Calu3 (cell line): ENCODE results near the gene SPTBN2. TPM values are rescaled to one million over a fixed set of nuclear protein-coding genes. Genes with fewer than 3 reads are reported as not detected.

Source experiments
- BruUV-seq: library from RNA; stranded (reverse); fragments of 400-500 nt; replicated peaks from 2 replicates; lab custom pipeline; 2021; lab: Mats Ljungman, UMichigan
- CTCF ChIA-PET: fragments of 300-600 bp; sonication (Branson Sonifier 250); formaldehyde crosslinking; loops from one replicate; lab custom pipeline; 2022; ENCODE audit warnings: antibody characterized with exemption; lab: Charles Lee
- DNase-seq: peaks from one replicate; pipeline ENCODE4 v3.0.0; 2022
- H3K27ac Mint-ChIP-seq: one replicate; pipeline ENCODE4 v1.8.0; 2022; ENCODE audit warnings: mixed read lengths; ENCODE audit not compliant: unreplicated experiment
- H3K27me3 Mint-ChIP-seq: one replicate; pipeline ENCODE4 v1.8.0; 2022; ENCODE audit warnings: mixed read lengths; ENCODE audit not compliant: unreplicated experiment
- H3K36me3 Mint-ChIP-seq: one replicate; pipeline ENCODE4 v1.8.0; 2022; ENCODE audit warnings: mild to moderate bottlenecking, moderate library complexity, mixed read lengths; ENCODE audit not compliant: insufficient read depth, unreplicated experiment
- H3K4me1 Mint-ChIP-seq: one replicate; pipeline ENCODE4 v1.8.0; 2022; ENCODE audit warnings: mild to moderate bottlenecking, low read depth, mixed read lengths; ENCODE audit not compliant: unreplicated experiment
- H3K4me3 Mint-ChIP-seq: one replicate; pipeline ENCODE4 v1.8.0; 2022; ENCODE audit warnings: mild to moderate bottlenecking, low read depth, moderate library complexity, mixed read lengths; ENCODE audit not compliant: unreplicated experiment
- H3K9me3 Mint-ChIP-seq: one replicate; pipeline ENCODE4 v1.8.0; 2022; ENCODE audit warnings: low read depth, mixed read lengths; ENCODE audit not compliant: unreplicated experiment
- CTCF ChIP-seq: fragments of 200-600 bp; IDR thresholded peaks from one replicate; pipeline ENCODE4 v1.8.0; 2022; ENCODE audit warnings: antibody characterized with exemption; ENCODE audit not compliant: unreplicated experiment
- intact Hi-C: fragments of 100-400 bp; cut with micrococcal nuclease; formaldehyde crosslinking; loops from one replicate; pipeline ENCODE4 v1.10.0; 2022; ENCODE audit not compliant: unreplicated experiment
- total RNA-seq: library from RNA; stranded (reverse); gene quantifications from 2 replicates; pipeline ENCODE4 v1.2.3, GENCODE V29; 2022

SPTBN2 gene
- total RNA-seq, 1 experiment from 2014 or later = 41.3 TPM

DNA sequence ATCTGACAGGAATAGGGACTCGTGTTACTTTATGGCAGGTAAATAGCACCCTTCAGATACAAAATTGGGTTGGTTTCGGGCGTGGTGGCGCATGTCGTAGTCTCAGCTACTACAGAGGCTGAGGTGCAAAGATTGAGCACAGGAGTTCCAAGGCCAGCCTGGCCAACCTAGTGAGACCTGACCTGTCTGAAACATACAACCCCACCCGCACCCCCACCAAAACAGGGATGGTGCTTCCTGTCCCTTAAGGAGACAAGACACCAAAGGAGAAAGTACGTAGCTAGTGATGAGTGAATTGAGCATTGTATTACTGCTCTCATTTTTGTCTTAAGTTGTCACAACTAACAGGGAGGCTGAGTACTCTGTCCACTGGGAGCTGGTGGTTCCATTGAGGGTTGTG lies 76.4 kb downstream of the SPTBN2 start:
- Mint-ChIP-seq H3K4me3 (no peak overlapping the region), H3K9me3 (no peaks in the 10 kb centered on the region), H3K27ac (no peak overlapping the region), H3K4me1 (no peaks in the 10 kb centered on the region), H3K36me3 (peaks cover 84% of the 10 kb centered on the region), H3K27me3 (no peaks in the 10 kb centered on the region)
- no TSS peak for BruUV-seq
- CTCF ChIA-PET = no interaction called here
- intact Hi-C loops = no loop called here
- no peak for TF ChIP-seq CTCF
- no peak for DNase-seq

- H3K9me3 Mint-ChIP-seq = no peaks in the 10 kb centered on the region
- intact Hi-C loops = no loop called here
- no peak overlapping the region for H3K4me3 Mint-ChIP-seq
- TF ChIP-seq CTCF = no peak
- no peak for DNase-seq
- BruUV-seq = no TSS peak
- H3K36me3 Mint-ChIP-seq = peaks cover 88% of the 10 kb centered on the region
- peaks cover 5% of the 10 kb centered on the region for H3K4me1 Mint-ChIP-seq
- CTCF ChIA-PET = no interaction called here
- no peaks in the 10 kb centered on the region for H3K27me3 Mint-ChIP-seq
- H3K27ac Mint-ChIP-seq = no peak overlapping the region
Measured at GRCh38 chr11:66651016-66651415, 78.0 kb downstream of the SPTBN2 start.

GRCh38 chr11:66649903-66650302 lies 79.1 kb downstream of the SPTBN2 start:
- TF ChIP-seq CTCF = no peak
- Mint-ChIP-seq H3K36me3 (peaks cover 89% of the 10 kb centered on the region), H3K4me1 (peaks cover 15% of the 10 kb centered on the region), H3K27ac (no peak overlapping the region), H3K4me3 (no peak overlapping the region), H3K9me3 (no peaks in the 10 kb centered on the region), H3K27me3 (no peaks in the 10 kb centered on the region)
- no TSS peak for BruUV-seq
- intact Hi-C loops = no loop called here
- CTCF ChIA-PET = no interaction called here
- DNase-seq = no peak

DNA sequence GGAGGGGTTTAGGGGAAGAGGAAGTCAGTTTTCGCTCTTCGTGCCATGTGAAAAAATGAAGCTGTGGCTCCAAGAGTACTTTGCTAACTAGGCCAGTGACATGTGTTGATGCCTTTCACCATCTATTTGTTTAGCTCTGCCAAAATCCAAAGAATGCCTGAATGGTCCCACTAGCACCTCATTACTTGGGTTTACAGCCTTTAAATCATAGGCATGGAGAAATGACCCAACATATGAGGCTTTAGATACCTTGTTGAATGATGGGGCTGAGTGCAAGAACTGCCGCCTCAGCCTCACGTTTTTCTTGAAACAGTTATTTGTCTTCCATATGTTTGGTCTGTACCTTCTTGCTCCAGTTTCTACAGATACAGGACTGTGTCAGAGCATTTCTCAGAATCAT lies 82.2 kb downstream of the SPTBN2 start:
- DNase-seq = no peak
- Mint-ChIP-seq H3K4me3 (no peak overlapping the region), H3K4me1 (peaks cover 44% of the 10 kb centered on the region), H3K9me3 (no peaks in the 10 kb centered on the region), H3K27me3 (no peaks in the 10 kb centered on the region), H3K27ac (peak overlapping the region; percentile 39), H3K36me3 (peaks cover 92% of the 10 kb centered on the region)
- intact Hi-C loops = no loop called here
- no TSS peak for BruUV-seq
- CTCF ChIA-PET = interaction anchor here (0.6 to 1.9 kb wide), 3 partner anchors 9 to 38 kb away, joined by 3 to 6 read pairs (median 6); no protein-coding TSS in a partner anchor
- TF ChIP-seq CTCF = no peak
